Lower lobe of right lung (tissue), 2 donors: ENCODE results near the gene TAGLN2. TPM values are rescaled to one million over a fixed set of nuclear protein-coding genes. Genes with fewer than 3 reads are reported as not detected.

Experiments used
- ATAC-seq, 2 donors: fragments of 200-7000 bp; cut with Tn5 transposase; one replicate each; pipeline ENCODE4 v1.9.1; 2020 to 2022; ENCODE audit warnings: mild to moderate bottlenecking in 2 of 2, moderate library complexity in 2 of 2
- DNase-seq: peaks from one replicate; pipeline ENCODE4 v3.0.0-alpha.2; 2020
- H3K27ac ChIP-seq: fragments of 200-600 bp; one replicate; pipeline ENCODE4 v1.8.0; 2022
- H3K27me3 ChIP-seq: fragments of 200-600 bp; one replicate; pipeline ENCODE4 v1.8.0; 2022; ENCODE audit warnings: low read depth
- H3K36me3 ChIP-seq: fragments of 200-600 bp; one replicate; pipeline ENCODE4 v1.8.0; 2022; ENCODE audit warnings: mild to moderate bottlenecking
- H3K4me1 ChIP-seq: fragments of 200-600 bp; one replicate; pipeline ENCODE4 v1.8.0; 2022
- H3K4me3 ChIP-seq: fragments of 200-600 bp; one replicate; pipeline ENCODE4 v1.8.0; 2022; ENCODE audit warnings: mild to moderate bottlenecking
- H3K9me3 ChIP-seq: fragments of 200-600 bp; one replicate; pipeline ENCODE4 v1.8.0; 2022
- CTCF ChIP-seq: fragments of 200-600 bp; IDR thresholded peaks from one replicate; pipeline ENCODE4 v1.8.0; 2022; ENCODE audit warnings: antibody characterized with exemption, mild to moderate bottlenecking
- intact Hi-C: fragments of 100-400 bp; cut with DNase I; formaldehyde crosslinking; loops from one replicate; pipeline ENCODE4 v1.11.0; 2022
- total RNA-seq: library from RNA; stranded (reverse); fragmentation: NEBNext Ultra II Directional; extraction: Animal tissue kit (Norgen Biotek cat#: 25700); gene quantifications from one replicate; pipeline ENCODE4 v1.2.1, GENCODE V29; 2021
- donor health status: DM: no; HTN: yes; CAD: no; lungs with severe emphysema.

TAGLN2 gene
- total RNA-seq, 1 donor from 2014 or later, result 451 TPM

GRCh38 chr1:159889821-159890252, 35.5 kb downstream of the TAGLN2 start:
- ATAC-seq (peak; percentile 78 to 82), DNase-seq (no peak)
- H3K27ac ChIP-seq, result peak overlapping the region; percentile 77
- no peaks in the 10 kb centered on the region for H3K27me3 ChIP-seq
- H3K4me3 ChIP-seq, result no peak overlapping the region
- no peaks in the 10 kb centered on the region for H3K9me3 ChIP-seq
- no peaks in the 10 kb centered on the region for H3K36me3 ChIP-seq
- no peak for TF ChIP-seq CTCF
- intact Hi-C loops, result loop anchor here (5.0 kb wide), 1 partner anchor 93 kb away; no protein-coding TSS in a partner anchor
- H3K4me1 ChIP-seq, result peaks cover 26% of the 10 kb centered on the region

GRCh38 chr1:159889202-159889601, 36.1 kb downstream of the TAGLN2 start:
- no peaks in the 10 kb centered on the region for H3K27me3 ChIP-seq
- no peaks in the 10 kb centered on the region for H3K9me3 ChIP-seq
- no peaks in the 10 kb centered on the region for H3K36me3 ChIP-seq
- no peak for TF ChIP-seq CTCF
- intact Hi-C loops, result no loop called here
- H3K4me1 ChIP-seq, result peaks cover 26% of the 10 kb centered on the region
- ATAC-seq (no peak), DNase-seq (no peak)
- H3K4me3 ChIP-seq, result no peak overlapping the region
- H3K27ac ChIP-seq, result peak overlapping the region; percentile 77

- intact Hi-C loops, result no loop called here
- no peak for TF ChIP-seq CTCF
- no peaks in the 10 kb centered on the region for H3K27me3 ChIP-seq
Measured at GRCh38 chr1:159884296-159884695, 41.0 kb downstream of the TAGLN2 start.

GRCh38 chr1:159883134-159883533, 42.2 kb downstream of the TAGLN2 start:
- DNase-seq, result no peak

More at GRCh38 chr1:159884296-159884695, 41.0 kb downstream of the TAGLN2 start:
- H3K27ac ChIP-seq, result no peak overlapping the region
- no peak overlapping the region for H3K4me3 ChIP-seq
- peaks cover 13% of the 10 kb centered on the region for H3K4me1 ChIP-seq
- H3K36me3 ChIP-seq, result no peaks in the 10 kb centered on the region
- no peaks in the 10 kb centered on the region for H3K9me3 ChIP-seq
- ATAC-seq, result no peak
- DNase-seq, result no peak

GRCh38 chr1:159882527-159882862, 42.8 kb downstream of the TAGLN2 start:
- DNase-seq, result no peak
- Histone ChIP-seq H3K27ac (no peak overlapping the region), H3K4me1 (peaks cover 11% of the 10 kb centered on the region), H3K36me3 (no peaks in the 10 kb centered on the region), H3K4me3 (no peak overlapping the region), H3K9me3 (no peaks in the 10 kb centered on the region), H3K27me3 (no peaks in the 10 kb centered on the region)
- no peak for TF ChIP-seq CTCF
- intact Hi-C loops, result no loop called here
- ATAC-seq, result no peak

More at GRCh38 chr1:159883134-159883533, 42.2 kb downstream of the TAGLN2 start:
- no peak for ATAC-seq
- H3K27me3 ChIP-seq, result no peaks in the 10 kb centered on the region
- H3K9me3 ChIP-seq, result no peaks in the 10 kb centered on the region
- no peaks in the 10 kb centered on the region for H3K36me3 ChIP-seq
- H3K4me1 ChIP-seq, result peaks cover 11% of the 10 kb centered on the region
- H3K27ac ChIP-seq, result no peak overlapping the region
- H3K4me3 ChIP-seq, result no peak overlapping the region
- intact Hi-C loops, result no loop called here
- TF ChIP-seq CTCF, result no peak
